Tibial nerve (tissue), 4 donors: ENCODE measurements around the gene PRM1. TPM values are rescaled to one million over a fixed set of nuclear protein-coding genes. Genes with fewer than 3 reads are reported as not detected.

ENCODE experiments used
- DNase-seq, 2 donors: peaks; one replicate each; pipeline ENCODE4 v3.0.0-alpha.2; 2019; ENCODE audit warnings: low spot score in 2 of 2
- H3K27ac ChIP-seq, 4 donors: fragments of 200-600 bp; sonication (generic) in 3 of 4; one replicate each; pipeline ENCODE4 v1.5.1; 2017 to 2019; ENCODE audit warnings: mild to moderate bottlenecking in 1 of 4
- H3K27me3 ChIP-seq, 2 donors: fragments of 200-600 bp; sonication (generic) in 1 of 2; one replicate each; pipeline versions ENCODE4 v1.5.1 to v1.6.0; 2017 to 2019
- H3K36me3 ChIP-seq, 3 donors: fragments of 200-600 bp; sonication (generic); one replicate each; pipeline ENCODE4 v1.5.1; 2018 to 2019
- H3K4me1 ChIP-seq, 4 donors: fragments of 200-600 bp; sonication (generic) in 3 of 4; one replicate each; pipeline ENCODE4 v1.5.1; 2017 to 2019
- H3K4me3 ChIP-seq, 4 donors: fragments of 200-600 bp; sonication (generic) in 3 of 4; one replicate each; pipeline ENCODE4 v1.5.1; 2017 to 2019; ENCODE audit warnings: mild to moderate bottlenecking in 1 of 4, moderate library complexity in 1 of 4
- H3K9me3 ChIP-seq, 4 donors: fragments of 200-600 bp; sonication (generic) in 3 of 4; one replicate each; pipeline ENCODE4 v1.5.1; 2017 to 2019
- EP300 ChIP-seq, 2 donors: sonication (generic); formaldehyde crosslinking; IDR thresholded peaks; one replicate each; pipeline ENCODE4 v1.6.1; 2017; ENCODE audit warnings: antibody characterized with exemption in 2 of 2, mild to moderate bottlenecking in 1 of 2
- POLR2A ChIP-seq, 2 donors: fragments of 450-650 bp; IDR thresholded peaks; one replicate each; pipeline ENCODE4 v1.6.1; 2017; ENCODE audit warnings: antibody characterized with exemption in 2 of 2, mild to moderate bottlenecking in 2 of 2, moderate library complexity in 2 of 2
- WGBS, 2 donors: methylation state at CpG; one replicate each; pipeline ENCODE4 v1.1.5; 2018; 5-methylcytosine and 5-hydroxymethylcytosine counted together
- total RNA-seq, 4 donors: library from RNA; depleted of rRNA; stranded (reverse); fragments of >200 nt; gene quantifications; one replicate each; pipeline ENCODE4 v1.1.0, GENCODE V29; 2016
- TF ChIP-seq, protein P1 (sequence below), 5 experiments: fragments of 200-600 bp in 3 of 5; fragments of 450-650 bp in 2 of 5; sonication (generic) in 3 of 5; IDR thresholded peaks; one replicate each; pipeline ENCODE4 v1.5.1; 2016 to 2019; ENCODE audit warnings: antibody characterized with exemption in 5 of 5, mild to moderate bottlenecking in 3 of 5, moderate library complexity in 2 of 5

PRM1 gene
- total RNA-seq, 4 donors from 2014 or later = not detected

DNA sequence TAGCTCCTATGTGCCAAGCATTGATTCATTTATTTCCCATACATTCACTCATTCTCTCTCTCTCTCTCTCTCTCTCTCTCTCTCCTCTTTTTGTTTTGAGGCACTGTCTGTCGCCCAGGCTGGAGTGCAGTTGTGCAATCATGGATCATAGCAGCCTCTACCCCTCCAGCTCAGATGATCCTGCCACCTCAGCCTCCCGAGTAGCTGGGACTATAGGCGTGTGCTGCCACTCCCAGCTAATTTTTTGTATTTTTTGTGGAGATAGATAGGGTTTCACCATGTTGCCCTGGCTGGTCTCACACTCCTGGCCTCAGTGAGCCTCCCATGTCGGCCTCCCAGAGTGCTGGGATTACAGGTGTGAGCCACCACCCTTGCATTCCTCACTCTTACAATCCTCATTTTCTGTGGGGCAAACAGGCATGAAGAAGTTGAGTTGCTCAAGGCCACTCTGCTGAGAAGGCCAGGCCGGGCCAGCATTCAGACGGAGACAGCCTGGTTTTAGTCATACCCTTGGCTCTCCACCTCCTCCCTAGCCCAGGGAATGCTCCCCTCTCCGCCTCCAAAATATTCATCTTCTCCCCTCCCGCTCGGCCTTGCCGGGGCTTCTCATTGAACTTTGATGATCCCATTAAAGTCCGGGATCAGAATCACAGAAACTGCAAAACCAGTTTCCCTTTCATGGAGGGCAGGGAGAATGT is 4.1 kb downstream of the PRM1 start:
- Histone ChIP-seq H3K4me3 (no peak overlapping the region), H3K27me3 (no peaks in the 10 kb centered on the region), H3K27ac (no peak overlapping the region), H3K9me3 (no peaks in the 10 kb centered on the region), H3K36me3 (no peaks in the 10 kb centered on the region), H3K4me1 (no peaks in the 10 kb centered on the region)
- WGBS, 2 donors = 86 to 89% methylated on average over 11 of the region's 11 CpGs
- no peak for DNase-seq
- TF ChIP-seq POLR2A (IDR thresholded peaks at IDR 0.05) = no peak
- TF ChIP-seq, protein P1, sequence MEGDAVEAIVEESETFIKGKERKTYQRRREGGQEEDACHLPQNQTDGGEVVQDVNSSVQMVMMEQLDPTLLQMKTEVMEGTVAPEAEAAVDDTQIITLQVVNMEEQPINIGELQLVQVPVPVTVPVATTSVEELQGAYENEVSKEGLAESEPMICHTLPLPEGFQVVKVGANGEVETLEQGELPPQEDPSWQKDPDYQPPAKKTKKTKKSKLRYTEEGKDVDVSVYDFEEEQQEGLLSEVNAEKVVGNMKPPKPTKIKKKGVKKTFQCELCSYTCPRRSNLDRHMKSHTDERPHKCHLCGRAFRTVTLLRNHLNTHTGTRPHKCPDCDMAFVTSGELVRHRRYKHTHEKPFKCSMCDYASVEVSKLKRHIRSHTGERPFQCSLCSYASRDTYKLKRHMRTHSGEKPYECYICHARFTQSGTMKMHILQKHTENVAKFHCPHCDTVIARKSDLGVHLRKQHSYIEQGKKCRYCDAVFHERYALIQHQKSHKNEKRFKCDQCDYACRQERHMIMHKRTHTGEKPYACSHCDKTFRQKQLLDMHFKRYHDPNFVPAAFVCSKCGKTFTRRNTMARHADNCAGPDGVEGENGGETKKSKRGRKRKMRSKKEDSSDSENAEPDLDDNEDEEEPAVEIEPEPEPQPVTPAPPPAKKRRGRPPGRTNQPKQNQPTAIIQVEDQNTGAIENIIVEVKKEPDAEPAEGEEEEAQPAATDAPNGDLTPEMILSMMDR (IDR thresholded peaks at IDR 0.05) = no peak
- TF ChIP-seq EP300 (IDR thresholded peaks at IDR 0.05) = no peak

DNA sequence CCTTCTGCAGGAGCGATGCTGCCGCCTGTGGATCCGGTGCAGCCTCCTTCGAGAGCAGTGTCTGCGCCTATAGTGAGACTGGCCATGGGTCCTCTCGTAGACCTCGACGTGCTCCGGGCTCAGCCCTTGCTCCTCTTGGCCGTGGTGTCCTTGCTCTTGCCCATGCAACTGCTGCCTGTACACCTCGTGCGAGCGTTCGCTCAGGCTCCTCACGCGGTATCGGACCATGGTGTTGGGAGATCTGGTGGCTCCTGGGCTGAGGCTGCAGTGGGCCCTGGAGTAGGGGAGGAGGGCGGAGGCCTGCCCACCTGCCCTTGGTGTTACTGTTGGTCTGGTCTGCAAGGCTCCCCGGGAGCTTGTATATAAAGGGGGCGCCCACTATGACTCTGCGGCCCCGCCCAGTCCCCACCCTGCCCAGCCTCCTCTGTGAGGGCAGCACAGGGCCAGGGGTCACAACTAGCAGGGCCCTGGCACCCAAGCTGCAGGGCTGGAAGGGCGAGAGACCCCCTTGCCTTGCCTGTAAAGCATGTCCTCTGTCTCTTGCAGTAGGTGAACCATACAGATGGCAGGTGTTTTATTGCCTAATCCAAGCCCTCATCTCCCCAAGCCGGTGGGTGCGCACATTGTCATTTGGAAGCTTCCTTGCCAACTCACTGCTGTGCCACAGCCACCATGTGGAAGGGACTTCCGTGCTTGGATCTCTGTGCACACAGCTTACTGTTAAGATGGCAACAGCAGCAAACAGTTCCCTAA is 4.8 kb downstream of the PRM1 start, which contains the start of gene PRM2:
Gene PRM2 (minus strand): TSS at position 338 of the 753 bp plus-strand sequence. CDS start 110 bp downstream, at position 228.
- H3K36me3 ChIP-seq = no peaks in the 10 kb centered on the region
- no peak for DNase-seq
- no peaks in the 10 kb centered on the region for H3K4me1 ChIP-seq
- no peaks in the 10 kb centered on the region for H3K27me3 ChIP-seq
- H3K4me3 ChIP-seq = no peak within 1 kb of the TSS
- no peaks in the 10 kb centered on the region for H3K9me3 ChIP-seq
- WGBS, 2 donors = 92 to 95% methylated on average over 19 to 26 of the region's 26 CpGs
- no peak within 1 kb of the TSS for H3K27ac ChIP-seq
- TF ChIP-seq, protein P1 (IDR thresholded peaks at IDR 0.05) = no peak
- TF ChIP-seq EP300 (IDR thresholded peaks at IDR 0.05) (no peak), POLR2A (IDR thresholded peaks at IDR 0.05) (no peak)

DNA sequence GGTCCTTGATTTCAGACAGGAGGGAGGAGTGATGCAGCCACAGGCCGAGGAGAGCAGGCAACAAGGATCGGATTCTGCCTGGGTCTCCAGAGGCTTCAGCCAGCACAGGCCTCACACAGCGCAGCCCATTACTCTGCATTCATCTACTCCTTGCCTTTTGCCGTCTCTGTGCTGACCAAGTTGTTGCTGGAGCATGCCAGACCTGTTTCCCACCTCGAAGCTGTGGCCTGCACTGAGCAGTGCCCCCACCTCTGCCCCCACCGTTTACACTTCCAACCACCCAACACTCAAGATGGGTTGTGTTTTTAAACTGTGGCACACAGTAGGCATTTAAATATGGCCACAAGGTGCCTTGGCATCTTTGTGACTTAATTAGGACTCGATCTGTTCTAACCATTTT is 6.2 kb downstream of the PRM1 start:
- H3K27me3 ChIP-seq = no peaks in the 10 kb centered on the region
- TF ChIP-seq EP300 (IDR thresholded peaks at IDR 0.05) (no peak), POLR2A (IDR thresholded peaks at IDR 0.05) (no peak)
- TF ChIP-seq, protein P1 (IDR thresholded peaks at IDR 0.05) = no peak
- H3K9me3 ChIP-seq = no peaks in the 10 kb centered on the region
- H3K36me3 ChIP-seq = no peaks in the 10 kb centered on the region
- DNase-seq = no peak
- no peak overlapping the region for H3K27ac ChIP-seq
- 92 to 95% methylated on average over 7 of the region's 7 CpGs for WGBS, 2 donors
- no peak overlapping the region for H3K4me3 ChIP-seq
- no peaks in the 10 kb centered on the region for H3K4me1 ChIP-seq

DNA sequence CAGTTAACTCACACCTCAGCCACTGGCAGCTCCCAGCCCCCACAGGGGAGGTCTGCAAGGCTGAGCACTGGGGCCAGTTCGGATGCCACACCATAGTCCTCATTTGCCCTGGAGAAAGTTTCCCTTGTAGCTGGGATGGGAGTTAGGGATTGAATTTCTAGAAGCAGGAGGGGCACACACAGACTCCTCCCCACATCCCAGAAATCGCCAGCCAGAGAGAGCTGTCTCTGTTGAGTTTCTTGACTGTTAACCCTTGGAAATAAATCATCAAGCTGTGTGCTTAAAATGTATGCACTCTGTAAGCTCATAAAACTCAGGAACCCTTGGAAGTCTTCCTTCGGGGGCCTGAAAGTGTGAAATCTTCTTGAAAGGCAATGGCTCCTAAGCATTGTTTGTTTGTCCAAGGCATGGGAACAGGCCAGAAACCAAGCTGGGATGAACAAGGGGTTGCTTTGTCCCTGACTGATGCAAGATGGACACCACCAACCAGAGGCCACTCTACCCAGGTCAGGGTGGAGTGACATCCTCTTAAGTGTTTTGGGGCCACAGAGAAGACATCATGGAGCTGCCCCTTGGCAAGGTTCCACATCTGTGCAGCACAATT is 7.3 kb downstream of the PRM1 start:
- WGBS, 2 donors = 33 to 45% methylated on average over 2 to 3 of the region's 3 CpGs
- H3K9me3 ChIP-seq = no peaks in the 10 kb centered on the region
- H3K27me3 ChIP-seq = no peaks in the 10 kb centered on the region
- H3K27ac ChIP-seq = no peak overlapping the region
- TF ChIP-seq EP300 (IDR thresholded peaks at IDR 0.05) = no peak
- TF ChIP-seq, protein P1 (IDR thresholded peaks at IDR 0.05) = no peak
- no peak for TF ChIP-seq POLR2A (IDR thresholded peaks at IDR 0.05)
- H3K36me3 ChIP-seq = no peaks in the 10 kb centered on the region
- H3K4me1 ChIP-seq = no peaks in the 10 kb centered on the region
- DNase-seq = no peak
- H3K4me3 ChIP-seq = no peak overlapping the region
